ENCODE measurements around the gene SH3GL3.

SH3GL3 gene

GRCh38 chr15:83655237-83655616 is 208.1 kb downstream of the SH3GL3 start:
- TF ChIP-seq FOXP2 (optimal IDR thresholded peaks at IDR 0.05; ENCODE audit: borderline replicate concordance, extremely low read depth, extremely low read length, insufficient read depth) = no peak
- no peak for TF ChIP-seq TAF1 (IDR thresholded peaks at IDR 0.05; ENCODE audit: borderline replicate concordance, insufficient read depth, low read length)
- no peak for TF ChIP-seq SIN3A (IDR thresholded peaks at IDR 0.05; ENCODE audit: borderline replicate concordance, insufficient read depth, low read length)
- TF ChIP-seq POLR2AphosphoS5 (IDR thresholded peaks at IDR 0.05; ENCODE audit: low read depth, low read length) = no peak
- TF ChIP-seq REST (IDR thresholded peaks at IDR 0.05; ENCODE audit: insufficient read depth in 1 of 2, low read depth in 2 of 2, low read length in 2 of 2) = no peak

DNA sequence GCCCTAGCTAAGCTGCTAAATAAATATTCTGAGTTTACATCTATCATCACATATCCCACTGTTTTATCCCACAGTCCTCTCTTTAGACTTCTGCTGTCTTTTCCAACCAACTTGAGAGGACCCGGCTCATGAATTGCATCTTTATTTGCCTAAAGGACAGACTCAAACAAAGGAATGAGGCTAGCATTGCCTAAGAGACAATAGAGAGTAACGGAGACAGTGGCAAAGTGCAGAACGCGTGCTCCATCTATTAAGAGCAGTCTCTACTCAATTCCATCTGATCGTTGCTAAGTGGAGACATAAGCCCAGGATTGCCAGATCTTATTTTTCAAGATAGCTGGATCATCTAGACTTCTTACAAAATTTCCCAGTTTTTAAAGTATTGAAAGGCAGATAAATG is 209.1 kb downstream of the SH3GL3 start:
- TF ChIP-seq FOXP2 (optimal IDR thresholded peaks at IDR 0.05; ENCODE audit: borderline replicate concordance, extremely low read depth, extremely low read length, insufficient read depth) = no peak
- TF ChIP-seq TAF1 (IDR thresholded peaks at IDR 0.05; ENCODE audit: borderline replicate concordance, insufficient read depth, low read length) = no peak
- TF ChIP-seq POLR2AphosphoS5 (IDR thresholded peaks at IDR 0.05; ENCODE audit: low read depth, low read length) = no peak
- TF ChIP-seq REST (IDR thresholded peaks at IDR 0.05; ENCODE audit: insufficient read depth in 1 of 2, low read depth in 2 of 2, low read length in 2 of 2) = no peak
- TF ChIP-seq SIN3A (IDR thresholded peaks at IDR 0.05; ENCODE audit: borderline replicate concordance, insufficient read depth, low read length) = no peak

DNA sequence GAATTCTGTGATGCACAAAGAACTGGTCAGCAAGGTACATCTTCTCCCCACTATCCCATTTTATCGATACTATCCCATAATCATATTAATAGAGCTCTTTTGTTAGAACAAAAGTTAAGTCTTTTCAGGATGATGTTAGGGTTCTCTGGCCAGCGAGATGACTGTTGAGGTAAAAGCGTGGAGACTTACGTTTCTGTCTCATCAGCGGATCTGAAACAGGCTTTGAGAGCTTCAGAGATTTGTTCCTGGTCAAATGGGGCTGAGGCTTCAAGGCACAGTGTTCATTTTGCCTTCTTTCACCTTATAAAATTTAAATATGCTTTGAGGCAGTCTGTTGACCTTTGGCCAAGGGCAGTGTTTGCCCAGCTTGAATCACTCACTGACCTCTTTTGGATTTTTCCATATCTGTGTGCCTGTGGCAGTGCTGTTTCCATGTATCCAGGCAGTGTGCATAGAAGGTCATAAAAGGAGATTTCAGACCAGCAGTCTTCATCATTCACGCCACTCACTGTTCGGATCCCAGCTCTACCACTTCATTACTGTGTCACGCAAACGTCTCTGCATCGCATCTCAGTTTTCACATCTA is 209.9 kb downstream of the SH3GL3 start:
- TF ChIP-seq POLR2AphosphoS5 (IDR thresholded peaks at IDR 0.05; ENCODE audit: low read depth, low read length) (no peak), TAF1 (IDR thresholded peaks at IDR 0.05; ENCODE audit: borderline replicate concordance, insufficient read depth, low read length) (no peak), SIN3A (IDR thresholded peaks at IDR 0.05; ENCODE audit: borderline replicate concordance, insufficient read depth, low read length) (no peak), FOXP2 (optimal IDR thresholded peaks at IDR 0.05; ENCODE audit: borderline replicate concordance, extremely low read depth, extremely low read length, insufficient read depth) (no peak), REST (IDR thresholded peaks at IDR 0.05; ENCODE audit: insufficient read depth in 1 of 2, low read depth in 2 of 2, low read length in 2 of 2) (no peak)

- TF ChIP-seq FOXP2 (optimal IDR thresholded peaks at IDR 0.05; ENCODE audit: borderline replicate concordance, extremely low read depth, extremely low read length, insufficient read depth) = no peak
- TF ChIP-seq POLR2AphosphoS5 (IDR thresholded peaks at IDR 0.05; ENCODE audit: low read depth, low read length) = no peak
- TF ChIP-seq REST (IDR thresholded peaks at IDR 0.05; ENCODE audit: insufficient read depth in 1 of 2, low read depth in 2 of 2, low read length in 2 of 2) = no peak
- TF ChIP-seq TAF1 (IDR thresholded peaks at IDR 0.05; ENCODE audit: borderline replicate concordance, insufficient read depth, low read length) = no peak
Observed at GRCh38 chr15:83657549-83657948, 210.4 kb downstream of the SH3GL3 start.

Data from PFSK-1 (cell line).